ENCODE data around the gene ASTN2. TPM values are rescaled to one million over a fixed set of nuclear protein-coding genes. Genes with fewer than 3 reads are reported as not detected.

Gene ASTN2
- total RNA-seq, 2 donors from 2014 or later: 113 to 153 TPM

DNA sequence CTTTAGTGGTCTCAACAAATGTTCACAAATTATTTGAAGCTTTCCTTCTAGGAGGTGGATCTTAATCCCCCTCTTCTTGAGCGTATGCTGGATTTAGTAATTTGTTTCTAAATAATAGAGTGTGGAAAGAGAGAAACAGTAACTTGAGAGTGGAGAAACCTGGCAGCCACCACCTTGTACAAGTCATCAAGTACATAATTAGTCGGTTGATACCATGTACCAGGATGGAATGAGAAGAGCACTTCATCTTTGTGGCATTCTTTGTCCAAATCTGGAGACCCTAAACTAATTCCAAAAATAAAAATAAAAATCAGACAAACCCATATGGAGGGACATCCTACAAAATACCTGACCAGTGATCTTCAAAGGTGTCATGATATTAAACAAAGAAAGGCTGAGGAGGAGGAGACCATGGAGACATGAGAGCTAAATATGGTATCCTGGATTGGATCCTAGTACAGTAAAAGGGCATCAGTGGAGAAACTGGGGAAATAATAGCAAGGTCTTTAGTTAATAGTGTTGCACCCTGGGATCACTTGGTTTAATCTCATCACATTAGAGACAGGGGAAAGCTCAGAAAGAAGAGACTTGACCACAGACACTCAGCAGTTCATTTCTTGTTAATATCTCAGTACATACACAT lies 147.9 kb downstream of the ASTN2 start:
- WGBS: 86% methylated on average over 2 of the region's 2 CpGs
- TF ChIP-seq POLR2AphosphoS5 (IDR thresholded peaks at IDR 0.05): no peak
- no peak for TF ChIP-seq POLR2A (IDR thresholded peaks at IDR 0.05)
- TF ChIP-seq, protein P1, sequence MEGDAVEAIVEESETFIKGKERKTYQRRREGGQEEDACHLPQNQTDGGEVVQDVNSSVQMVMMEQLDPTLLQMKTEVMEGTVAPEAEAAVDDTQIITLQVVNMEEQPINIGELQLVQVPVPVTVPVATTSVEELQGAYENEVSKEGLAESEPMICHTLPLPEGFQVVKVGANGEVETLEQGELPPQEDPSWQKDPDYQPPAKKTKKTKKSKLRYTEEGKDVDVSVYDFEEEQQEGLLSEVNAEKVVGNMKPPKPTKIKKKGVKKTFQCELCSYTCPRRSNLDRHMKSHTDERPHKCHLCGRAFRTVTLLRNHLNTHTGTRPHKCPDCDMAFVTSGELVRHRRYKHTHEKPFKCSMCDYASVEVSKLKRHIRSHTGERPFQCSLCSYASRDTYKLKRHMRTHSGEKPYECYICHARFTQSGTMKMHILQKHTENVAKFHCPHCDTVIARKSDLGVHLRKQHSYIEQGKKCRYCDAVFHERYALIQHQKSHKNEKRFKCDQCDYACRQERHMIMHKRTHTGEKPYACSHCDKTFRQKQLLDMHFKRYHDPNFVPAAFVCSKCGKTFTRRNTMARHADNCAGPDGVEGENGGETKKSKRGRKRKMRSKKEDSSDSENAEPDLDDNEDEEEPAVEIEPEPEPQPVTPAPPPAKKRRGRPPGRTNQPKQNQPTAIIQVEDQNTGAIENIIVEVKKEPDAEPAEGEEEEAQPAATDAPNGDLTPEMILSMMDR (IDR thresholded peaks at IDR 0.05): no peak
- intact Hi-C loops (cut with DNase I): no loop called here
- Histone ChIP-seq H3K4me1 (replicated peaks) (no peaks in the 10 kb centered on the region), H3K36me3 (no peaks in the 10 kb centered on the region), H3K27me3 (replicated peaks; ENCODE audit: insufficient read depth) (no peaks in the 10 kb centered on the region), H3K27ac (no peak overlapping the region), H3K9me3 (no peaks in the 10 kb centered on the region), H3K4me3 (no peak overlapping the region)
- no peak for DNase-seq (ENCODE audit: low spot score)

DNA sequence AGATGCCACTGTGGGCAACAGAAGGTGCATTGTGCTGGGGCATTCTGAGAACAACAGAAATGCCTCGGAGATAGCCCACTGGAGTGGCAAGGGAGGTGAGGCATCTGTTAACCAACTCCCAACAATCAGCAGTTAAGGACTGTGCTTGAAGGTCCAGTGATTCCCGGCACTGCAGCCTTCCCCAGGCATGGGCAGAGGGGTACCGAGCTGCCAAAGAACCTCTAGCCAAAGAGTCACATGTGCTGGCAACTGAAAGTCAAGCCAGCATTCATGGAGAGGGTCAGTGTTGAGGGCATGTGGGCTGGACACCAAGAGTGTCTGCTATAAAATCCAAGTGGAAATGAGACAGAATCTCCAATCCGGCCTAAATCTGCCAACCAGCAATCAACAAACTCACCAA lies 149.6 kb downstream of the ASTN2 start:
- no peak overlapping the region for H3K4me3 ChIP-seq
- DNase-seq (ENCODE audit: low spot score): no peak
- H3K9me3 ChIP-seq: no peaks in the 10 kb centered on the region
- H3K27ac ChIP-seq: no peak overlapping the region
- 85% methylated on average over 4 of the region's 4 CpGs for WGBS
- intact Hi-C loops (cut with DNase I): no loop called here
- no peaks in the 10 kb centered on the region for H3K27me3 ChIP-seq (replicated peaks; ENCODE audit: insufficient read depth)
- TF ChIP-seq, protein P1 (IDR thresholded peaks at IDR 0.05): no peak
- TF ChIP-seq POLR2A (IDR thresholded peaks at IDR 0.05) (no peak), POLR2AphosphoS5 (IDR thresholded peaks at IDR 0.05) (no peak)
- no peaks in the 10 kb centered on the region for H3K4me1 ChIP-seq (replicated peaks)
- H3K36me3 ChIP-seq: no peaks in the 10 kb centered on the region

DNA sequence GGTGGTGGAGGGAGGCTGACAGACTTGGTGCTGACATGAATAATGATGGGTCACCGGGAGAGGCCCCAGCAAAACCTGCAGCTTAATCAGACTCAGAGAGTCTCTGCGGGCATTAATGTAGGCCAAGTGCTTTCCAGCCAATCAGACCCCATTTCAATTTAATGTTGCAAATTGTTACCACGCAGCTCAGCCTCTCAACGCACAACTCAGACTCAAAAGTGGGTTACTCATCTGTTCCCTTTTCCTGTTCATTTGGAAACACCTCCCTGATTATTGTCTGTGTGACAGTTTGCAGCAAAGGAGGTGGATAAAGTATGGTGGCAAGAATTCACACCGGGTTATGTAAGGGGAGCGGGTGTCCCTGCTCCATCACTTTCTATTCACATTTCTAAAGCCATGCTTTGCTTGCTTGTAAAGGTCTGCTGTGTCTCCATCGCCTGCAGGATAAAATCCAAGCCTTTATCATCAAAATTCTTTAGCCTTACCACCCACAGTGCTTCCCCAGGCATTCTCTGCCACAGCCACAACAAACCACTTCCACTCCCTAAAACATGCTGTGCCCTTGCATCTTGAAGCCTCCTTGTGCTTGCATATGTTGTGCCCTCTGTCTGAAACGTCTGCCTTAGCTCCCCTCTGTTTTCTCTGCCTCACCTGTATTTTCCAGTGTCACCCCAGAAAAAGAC lies 156.5 kb downstream of the ASTN2 start:
- DNase-seq (ENCODE audit: low spot score): no peak
- intact Hi-C loops (cut with DNase I): no loop called here
- no peaks in the 10 kb centered on the region for H3K4me1 ChIP-seq (replicated peaks)
- no peaks in the 10 kb centered on the region for H3K9me3 ChIP-seq
- no peaks in the 10 kb centered on the region for H3K27me3 ChIP-seq (replicated peaks; ENCODE audit: insufficient read depth)
- no peak overlapping the region for H3K27ac ChIP-seq
- 80% methylated on average over 8 of the region's 8 CpGs for WGBS
- H3K36me3 ChIP-seq: no peaks in the 10 kb centered on the region
- no peak overlapping the region for H3K4me3 ChIP-seq
- TF ChIP-seq POLR2AphosphoS5 (IDR thresholded peaks at IDR 0.05) (no peak), POLR2A (IDR thresholded peaks at IDR 0.05) (no peak)
- TF ChIP-seq, protein P1 (IDR thresholded peaks at IDR 0.05): no peak

DNA sequence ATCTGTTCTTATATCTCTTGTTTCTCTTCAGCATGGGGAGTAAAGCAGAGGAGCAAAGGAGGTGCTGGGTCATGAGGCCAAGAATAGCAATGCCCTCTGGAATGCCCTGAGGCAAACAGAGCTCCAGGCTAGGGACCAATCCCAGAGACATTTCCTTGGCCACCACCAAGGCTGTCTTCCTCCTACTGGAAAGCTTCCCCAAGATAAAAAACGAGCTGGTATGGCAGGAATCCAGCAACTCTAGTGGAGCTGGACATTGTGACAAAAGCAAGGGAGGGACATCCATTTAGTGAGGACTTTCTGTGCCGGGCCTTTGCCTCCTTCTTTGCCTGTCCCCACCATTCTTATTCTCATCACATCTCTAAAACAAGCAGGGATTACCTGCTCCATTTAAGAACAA lies 161.6 kb downstream of the ASTN2 start:
- H3K9me3 ChIP-seq: no peaks in the 10 kb centered on the region
- no peaks in the 10 kb centered on the region for H3K4me1 ChIP-seq (replicated peaks)
- DNase-seq (ENCODE audit: low spot score): no peak
- intact Hi-C loops (cut with DNase I): no loop called here
- H3K4me3 ChIP-seq: no peak overlapping the region
- H3K27me3 ChIP-seq (replicated peaks; ENCODE audit: insufficient read depth): no peaks in the 10 kb centered on the region
- WGBS: 55% methylated on average over 2 of the region's 2 CpGs
- no peak for TF ChIP-seq POLR2A (IDR thresholded peaks at IDR 0.05)
- TF ChIP-seq, protein P1 (IDR thresholded peaks at IDR 0.05): no peak
- no peak for TF ChIP-seq POLR2AphosphoS5 (IDR thresholded peaks at IDR 0.05)
- no peak overlapping the region for H3K27ac ChIP-seq
- H3K36me3 ChIP-seq: no peaks in the 10 kb centered on the region

Measured in prostate gland (tissue), 2 donors.